Measurements from ENCODE around the gene CADM1.

- TF ChIP-seq SIN3A (IDR thresholded peaks at IDR 0.05; ENCODE audit: borderline replicate concordance, insufficient read depth, low read length) (no peak), POLR2AphosphoS5 (IDR thresholded peaks at IDR 0.05; ENCODE audit: low read depth, low read length) (no peak), TAF1 (IDR thresholded peaks at IDR 0.05; ENCODE audit: borderline replicate concordance, insufficient read depth, low read length) (no peak), FOXP2 (optimal IDR thresholded peaks at IDR 0.05; ENCODE audit: borderline replicate concordance, extremely low read depth, extremely low read length, insufficient read depth) (no peak)
- TF ChIP-seq, protein P1, sequence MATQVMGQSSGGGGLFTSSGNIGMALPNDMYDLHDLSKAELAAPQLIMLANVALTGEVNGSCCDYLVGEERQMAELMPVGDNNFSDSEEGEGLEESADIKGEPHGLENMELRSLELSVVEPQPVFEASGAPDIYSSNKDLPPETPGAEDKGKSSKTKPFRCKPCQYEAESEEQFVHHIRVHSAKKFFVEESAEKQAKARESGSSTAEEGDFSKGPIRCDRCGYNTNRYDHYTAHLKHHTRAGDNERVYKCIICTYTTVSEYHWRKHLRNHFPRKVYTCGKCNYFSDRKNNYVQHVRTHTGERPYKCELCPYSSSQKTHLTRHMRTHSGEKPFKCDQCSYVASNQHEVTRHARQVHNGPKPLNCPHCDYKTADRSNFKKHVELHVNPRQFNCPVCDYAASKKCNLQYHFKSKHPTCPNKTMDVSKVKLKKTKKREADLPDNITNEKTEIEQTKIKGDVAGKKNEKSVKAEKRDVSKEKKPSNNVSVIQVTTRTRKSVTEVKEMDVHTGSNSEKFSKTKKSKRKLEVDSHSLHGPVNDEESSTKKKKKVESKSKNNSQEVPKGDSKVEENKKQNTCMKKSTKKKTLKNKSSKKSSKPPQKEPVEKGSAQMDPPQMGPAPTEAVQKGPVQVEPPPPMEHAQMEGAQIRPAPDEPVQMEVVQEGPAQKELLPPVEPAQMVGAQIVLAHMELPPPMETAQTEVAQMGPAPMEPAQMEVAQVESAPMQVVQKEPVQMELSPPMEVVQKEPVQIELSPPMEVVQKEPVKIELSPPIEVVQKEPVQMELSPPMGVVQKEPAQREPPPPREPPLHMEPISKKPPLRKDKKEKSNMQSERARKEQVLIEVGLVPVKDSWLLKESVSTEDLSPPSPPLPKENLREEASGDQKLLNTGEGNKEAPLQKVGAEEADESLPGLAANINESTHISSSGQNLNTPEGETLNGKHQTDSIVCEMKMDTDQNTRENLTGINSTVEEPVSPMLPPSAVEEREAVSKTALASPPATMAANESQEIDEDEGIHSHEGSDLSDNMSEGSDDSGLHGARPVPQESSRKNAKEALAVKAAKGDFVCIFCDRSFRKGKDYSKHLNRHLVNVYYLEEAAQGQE (IDR thresholded peaks at IDR 0.05; ENCODE audit: insufficient read depth in 1 of 2, low read depth in 2 of 2, low read length in 2 of 2): no peak
Measured at GRCh38 chr11:115168229-115168671, 336.0 kb downstream of the CADM1 start.

Measured in PFSK-1 (cell line).